H1 (cell line): ENCODE measurements around the gene DPYD. TPM values are rescaled to one million over a fixed set of nuclear protein-coding genes. Genes with fewer than 3 reads are reported as not detected.

ENCODE experiments used
- CTCF ChIA-PET: fragments of 300-600 bp; sonication (Branson Sonifier 250); formaldehyde crosslinking; loops from one replicate; lab custom pipeline; 2021; ENCODE audit not compliant: partially characterized antibody; lab: Charles Lee
- POLR2A ChIA-PET: fragments of 300-600 bp; sonication (Branson Sonifier 250); formaldehyde crosslinking; loops from one replicate; lab custom pipeline; 2021; ENCODE audit warnings: inconsistent platforms; ENCODE audit not compliant: partially characterized antibody; lab: Charles Lee
- DNase-seq, 2 experiments: peaks; one replicate each; pipeline versions ENCODE4 v3.0.0 to v3.0.0-alpha.2; 2010 to 2022; ENCODE audit warnings: low spot score in 2 of 2, low read depth in 1 of 2, mixed read lengths in 1 of 2
- FAIRE-seq: peaks from 2 replicates; lab custom pipeline; 2011; peaks lifted over from hg19 to GRCh38; lab: Jason Lieb, UNC
- H2AFZ ChIP-seq: 2 replicates; pipeline ENCODE4 v1.8.1; 2012; ENCODE audit warnings: low read length, inconsistent platforms
- H2AK5ac ChIP-seq: 2 replicates; pipeline ENCODE4 v1.6.1; 2013; ENCODE audit warnings: low read depth, low read length
- H2BK120ac ChIP-seq: replicated peaks from 2 replicates; pipeline ENCODE3; 2013; ENCODE audit warnings: low read depth, low read length, inconsistent platforms
- H2BK12ac ChIP-seq: 2 replicates; pipeline ENCODE4 v1.6.1; 2013; ENCODE audit warnings: low read depth, low read length
- H2BK15ac ChIP-seq: 2 replicates; pipeline ENCODE4 v1.6.1; 2013; ENCODE audit warnings: low read length
- H2BK20ac ChIP-seq: 2 replicates; pipeline ENCODE4 v1.6.1; 2013; ENCODE audit warnings: low read length
- H2BK5ac ChIP-seq: 2 replicates; pipeline ENCODE4 v1.6.1; 2013; ENCODE audit warnings: low read depth, low read length
- H3K14ac ChIP-seq: 2 replicates; pipeline ENCODE4 v1.6.1; 2013; ENCODE audit warnings: inconsistent platforms; ENCODE audit not compliant: insufficient read length
- H3K18ac ChIP-seq: 2 replicates; pipeline ENCODE4 v1.6.1; 2013; ENCODE audit warnings: low read length; ENCODE audit errors: extremely low read depth
- H3K23ac ChIP-seq: 2 replicates; pipeline ENCODE4 v1.6.1; 2013; ENCODE audit warnings: inconsistent platforms; ENCODE audit not compliant: insufficient read length
- H3K23me2 ChIP-seq: 2 replicates; pipeline ENCODE4 v1.6.1; 2013; ENCODE audit warnings: low read depth, low read length
- H3K27ac ChIP-seq: 2 replicates; pipeline ENCODE4 v1.6.1; 2011; ENCODE audit warnings: low read depth, low read length, inconsistent platforms
- H3K27me3 ChIP-seq, 4 experiments: replicated peaks in 1 of 4; 1 replicate in 1 of 4; 2 replicates in 3 of 4; pipeline versions ENCODE4 v1.6.1 to v1.8.1; 2011 to 2013; ENCODE audit warnings: low read length in 3 of 4, mild to moderate bottlenecking in 3 of 4, inconsistent platforms in 2 of 4, mixed read lengths in 2 of 4, moderate library complexity in 1 of 4; ENCODE audit not compliant: control insufficient read depth in 3 of 4, insufficient read depth in 3 of 4; ENCODE audit errors: extremely low read depth in 1 of 4
- H3K36me3 ChIP-seq, 4 experiments: 2 replicates each; pipeline versions ENCODE4 v1.6.1 to v1.8.1; 2011 to 2013; ENCODE audit warnings: mild to moderate bottlenecking in 4 of 4, low read length in 3 of 4, moderate library complexity in 2 of 4, control low read depth in 1 of 4, inconsistent platforms in 1 of 4; ENCODE audit not compliant: insufficient read depth in 4 of 4, control insufficient read depth in 2 of 4
- H3K4ac ChIP-seq: replicated peaks from 2 replicates; pipeline ENCODE3; 2013; ENCODE audit warnings: low read length, low read depth, mixed read lengths, inconsistent platforms; ENCODE audit not compliant: insufficient read length
- H3K4me1 ChIP-seq, 4 experiments: replicated peaks in 1 of 4; 1 replicate in 1 of 4; 2 replicates in 3 of 4; pipeline versions ENCODE4 v1.6.1 to v1.8.1; 2011 to 2013; ENCODE audit warnings: low read length in 3 of 4, inconsistent platforms in 2 of 4, mixed read lengths in 1 of 4; ENCODE audit not compliant: insufficient read depth in 4 of 4, control insufficient read depth in 3 of 4
- H3K4me2 ChIP-seq, 2 experiments: 2 replicates each; pipeline versions ENCODE4 v1.6.1 to v1.8.1; 2011 to 2013; ENCODE audit warnings: low read depth in 2 of 2, low read length in 2 of 2, control low read depth in 1 of 2, inconsistent platforms in 1 of 2, mild to moderate bottlenecking in 1 of 2; ENCODE audit not compliant: insufficient read depth in 1 of 2
- H3K4me3 ChIP-seq, 4 experiments: fragments of 200-600, 300-600 bp in 1 of 4; sonication (generic), shearing (Covaris generic), sonication (Bioruptor Twin) in 1 of 4; 2 replicates each; pipeline versions ENCODE4 v1.5.1 to v1.8.1; 2011 to 2016; ENCODE audit warnings: low read length in 4 of 4, low read depth in 3 of 4, control low read depth in 2 of 4, inconsistent platforms in 2 of 4, mild to moderate bottlenecking in 2 of 4, mixed read lengths in 1 of 4, moderate library complexity in 1 of 4; ENCODE audit not compliant: insufficient read depth in 2 of 4; ENCODE audit errors: extremely low read depth in 1 of 4
- H3K56ac ChIP-seq: replicated peaks from 2 replicates; pipeline ENCODE3; 2013; ENCODE audit warnings: low read depth, mild to moderate bottlenecking, mixed read lengths, low read length, inconsistent platforms; ENCODE audit not compliant: insufficient read length
- H3K79me1 ChIP-seq: 2 replicates; pipeline ENCODE4 v1.6.1; 2013; ENCODE audit warnings: low read depth, low read length, control low read depth
- H3K79me2 ChIP-seq, 2 experiments: 2 replicates each; pipeline versions ENCODE4 v1.6.1 to v1.8.1; 2012 to 2013; ENCODE audit warnings: low read length in 2 of 2, mild to moderate bottlenecking in 2 of 2, inconsistent platforms in 1 of 2; ENCODE audit not compliant: insufficient read depth in 2 of 2, control insufficient read depth in 1 of 2
- H3K9ac ChIP-seq, 4 experiments: replicated peaks in 1 of 4; 1 replicate in 1 of 4; 2 replicates in 3 of 4; pipeline versions ENCODE4 v1.6.1 to v1.8.1; 2011 to 2013; ENCODE audit warnings: low read depth in 3 of 4, low read length in 3 of 4, control low read depth in 2 of 4, mild to moderate bottlenecking in 2 of 4, moderate library complexity in 2 of 4, inconsistent platforms in 1 of 4; ENCODE audit errors: extremely low read depth in 1 of 4
- H3K9me3 ChIP-seq, 2 experiments: 2 replicates each; pipeline versions ENCODE4 v1.6.1 to v1.8.1; 2012 to 2013; ENCODE audit warnings: mild to moderate bottlenecking in 2 of 2, moderate library complexity in 2 of 2, control low read depth in 1 of 2, inconsistent platforms in 1 of 2, low read depth in 1 of 2, low read length in 1 of 2, mixed read lengths in 1 of 2; ENCODE audit not compliant: insufficient read depth in 2 of 2
- H4K20me1 ChIP-seq, 2 experiments: replicated peaks in 1 of 2; 2 replicates each; pipeline versions ENCODE3 to v1.8.1; 2011 to 2013; ENCODE audit warnings: inconsistent platforms in 2 of 2, low read length in 2 of 2, mild to moderate bottlenecking in 1 of 2; ENCODE audit not compliant: insufficient read depth in 2 of 2, control insufficient read depth in 1 of 2
- H4K5ac ChIP-seq: 2 replicates; pipeline ENCODE4 v1.6.1; 2013; ENCODE audit warnings: low read length, low read depth, mixed read lengths, inconsistent platforms; ENCODE audit not compliant: insufficient read length
- H4K8ac ChIP-seq: 2 replicates; pipeline ENCODE4 v1.8.0; 2013; ENCODE audit warnings: mild to moderate bottlenecking, moderate library complexity, low read length, inconsistent platforms; ENCODE audit not compliant: insufficient read depth; ENCODE audit errors: extremely low read depth
- H4K91ac ChIP-seq: replicated peaks from 2 replicates; pipeline ENCODE3; 2013; ENCODE audit warnings: low read length, mixed read lengths, inconsistent platforms; ENCODE audit not compliant: insufficient read length
- ASH2L ChIP-seq: fragments of 200-600, 300-600 bp; sonication (generic); IDR thresholded peaks from one replicate; pipeline ENCODE4 v1.7.1; 2017; ENCODE audit warnings: low read length
- BCL11A ChIP-seq, 2 experiments: IDR thresholded peaks; one replicate each; pipeline ENCODE4 v1.6.1; 2011; ENCODE audit warnings: low read depth in 2 of 2, low read length in 2 of 2, mild to moderate bottlenecking in 2 of 2
- CHD2 ChIP-seq: IDR thresholded peaks from 2 replicates; pipeline ENCODE4 v1.6.1; 2012; ENCODE audit warnings: low read length, improper control_type of control experiment
- CREB1 ChIP-seq: IDR thresholded peaks from 2 replicates; pipeline ENCODE4 v1.6.1; 2012; ENCODE audit warnings: inconsistent platforms
- GABPA ChIP-seq: IDR thresholded peaks from 2 replicates; pipeline ENCODE4 v1.6.1; 2011; ENCODE audit warnings: mild to moderate bottlenecking, low read length, moderate library complexity, borderline replicate concordance; ENCODE audit not compliant: insufficient read depth
- KDM1A ChIP-seq: fragments of 200-600, 300-600 bp; sonication (generic); IDR thresholded peaks from 2 replicates; pipeline ENCODE4 v1.7.1; 2016; ENCODE audit warnings: mild to moderate bottlenecking, low read length, borderline replicate concordance
- RAD21 ChIP-seq, 2 experiments: IDR thresholded peaks in 1 of 2; conservative IDR thresholded peaks in 1 of 2; 2 replicates each; pipeline ENCODE4 v1.6.1; 2011; ENCODE audit warnings: low read depth in 2 of 2, low read length in 2 of 2, improper control_type of control experiment in 1 of 2, inconsistent platforms in 1 of 2, mild to moderate bottlenecking in 1 of 2, moderate library complexity in 1 of 2
- RFX5 ChIP-seq: IDR thresholded peaks from 2 replicates; pipeline ENCODE4 v1.6.1; 2011; ENCODE audit warnings: low read depth, low read length, improper control_type of control experiment, borderline replicate concordance
- SIN3A ChIP-seq, 2 experiments: IDR thresholded peaks in 1 of 2; conservative IDR thresholded peaks in 1 of 2; 2 replicates each; pipeline ENCODE4 v1.6.1; 2011 to 2012; ENCODE audit warnings: low read length in 2 of 2, improper control_type of control experiment in 1 of 2, low read depth in 1 of 2, mild to moderate bottlenecking in 1 of 2
- SP2 ChIP-seq: IDR thresholded peaks from 2 replicates; pipeline ENCODE4 v1.6.1; 2012; ENCODE audit warnings: mild to moderate bottlenecking, low read length, inconsistent platforms
- TEAD4 ChIP-seq: IDR thresholded peaks from 2 replicates; pipeline ENCODE4 v1.6.1; 2012; ENCODE audit warnings: low read depth, low read length, inconsistent platforms, mixed read lengths
- WGBS, 2 experiments: shearing (Covaris generic) in 1 of 2; methylation state at CpG; one replicate each; pipeline versions ENCODE4 v1.1.6 to v1.1.7; 2013 to 2015; ENCODE audit warnings: low lambda C conversion rate in 2 of 2, mixed read lengths in 2 of 2, inconsistent platforms in 1 of 2, low coverage in 1 of 2, missing lambda C conversion rate in 1 of 2; ENCODE audit not compliant: insufficient replicate concordance in 2 of 2, insufficient coverage in 1 of 2, insufficient read length in 1 of 2; ENCODE audit errors: extremely low coverage in 1 of 2, missing lambda C conversion rate in 1 of 2; 5-methylcytosine and 5-hydroxymethylcytosine counted together
- polyA plus RNA-seq, 7 experiments: library from polyadenylated mRNA; depleted of rRNA in 3 of 7; stranded (reverse) in 5 of 7; unstranded in 2 of 7; fragments of >200 nt in 5 of 7; fragments of 200-250 nt in 2 of 7; gene quantifications; 1 replicate in 5 of 7; 2 replicates in 1 of 7; 4 replicates in 1 of 7; pipeline versions ENCODE4 v1.2.1 to v1.2.3, GENCODE V29; 2011 to 2013; ENCODE audit warnings: missing spikeins in 2 of 7, mixed read lengths in 2 of 7
- total RNA-seq: library from RNA; stranded (reverse); fragmentation: NEBNext Ultra II Directional; extraction: Animal tissue kit (Norgen Biotek cat#: 25700); gene quantifications from 2 replicates; pipeline ENCODE4 v1.2.1, GENCODE V29; 2021

DPYD gene
- total and polyA plus RNA-seq, 2 of the 8 experiments (the other 6 are each of a cell fraction or from before 2014, with no cell fraction given), result 0.29 to 0.73 TPM

- Histone ChIP-seq H2BK5ac (no peak overlapping the region), H3K36me3 (no peaks in the 10 kb centered on the region), H2BK20ac (no peak overlapping the region), H4K5ac (no peak overlapping the region), H3K56ac (no peak overlapping the region), H4K20me1 (no peaks in the 10 kb centered on the region), H4K91ac (no peak overlapping the region), H3K79me1 (no peaks in the 10 kb centered on the region), H4K8ac (no peak overlapping the region), H3K23me2 (no peaks in the 10 kb centered on the region), H2BK120ac (no peak overlapping the region), H3K23ac (no peak overlapping the region), H3K4me1 (no peaks in the 10 kb centered on the region), H3K14ac (no peak overlapping the region), H2AK5ac (no peak overlapping the region), H2BK15ac (no peak overlapping the region), H2AFZ (no peak overlapping the region), H3K4ac (no peak overlapping the region), H2BK12ac (no peak overlapping the region), H3K9ac (no peak overlapping the region), H3K9me3 (no peaks in the 10 kb centered on the region), H3K4me3 (no peak overlapping the region), H3K79me2 (no peaks in the 10 kb centered on the region), H3K4me2 (no peak overlapping the region), H3K27ac (no peak overlapping the region), H3K18ac (no peak overlapping the region), H3K27me3 (no peaks in the 10 kb centered on the region)
- ChIA-PET POLR2A (no interaction called here), CTCF (interaction anchor here (1.8 kb wide), 1 partner anchor 17 kb away, joined by 6 read pairs; no protein-coding TSS in a partner anchor)
- WGBS, 2 experiments, result 90% methylated on average over 7 of the region's 7 CpGs; no CpG with 5 or more reads in 1 of the 2 experiments
- TF ChIP-seq BCL11A (IDR thresholded peaks at IDR 0.05; ENCODE audit: low read depth in 2 of 2, low read length in 2 of 2) (no peak), GABPA (no peak), CREB1 (no peak), TEAD4 (no peak), KDM1A (no peak), RAD21 (IDR thresholded peaks at IDR 0.05 in 1 of 2, conservative IDR thresholded peaks at IDR 0.05 in 1 of 2; ENCODE audit: low read depth in 2 of 2, low read length in 2 of 2) (no peak), SP2 (no peak), CHD2 (no peak), ASH2L (no peak), RFX5 (no peak), SIN3A (conservative IDR thresholded peaks at IDR 0.05 in 1 of 2, IDR thresholded peaks at IDR 0.05 in 1 of 2; ENCODE audit: low read depth in 1 of 2, low read length in 2 of 2) (no peak)
- DNase-seq (no peak), FAIRE-seq (no peak)
These were observed 412.1 kb downstream of the DPYD start for GRCh38 chr1:97508653-97509218.
